HG03025 (cell line): ENCODE results near the gene DGUOK.
"Not testable (repeated sequence)": the region's sequence is repeated elsewhere in the genome, so short reads cannot be mapped to it uniquely, and the experiment has no call there.

ENCODE experiments used
- ATAC-seq: cut with Tn5 transposase; IDR thresholded peaks from one replicate; pipeline ENCODE4 v1.9.1; 2021; ENCODE audit warnings: mild to moderate bottlenecking, moderate library complexity; ENCODE audit not compliant: unreplicated experiment, low FRiP score

DGUOK gene

DNA sequence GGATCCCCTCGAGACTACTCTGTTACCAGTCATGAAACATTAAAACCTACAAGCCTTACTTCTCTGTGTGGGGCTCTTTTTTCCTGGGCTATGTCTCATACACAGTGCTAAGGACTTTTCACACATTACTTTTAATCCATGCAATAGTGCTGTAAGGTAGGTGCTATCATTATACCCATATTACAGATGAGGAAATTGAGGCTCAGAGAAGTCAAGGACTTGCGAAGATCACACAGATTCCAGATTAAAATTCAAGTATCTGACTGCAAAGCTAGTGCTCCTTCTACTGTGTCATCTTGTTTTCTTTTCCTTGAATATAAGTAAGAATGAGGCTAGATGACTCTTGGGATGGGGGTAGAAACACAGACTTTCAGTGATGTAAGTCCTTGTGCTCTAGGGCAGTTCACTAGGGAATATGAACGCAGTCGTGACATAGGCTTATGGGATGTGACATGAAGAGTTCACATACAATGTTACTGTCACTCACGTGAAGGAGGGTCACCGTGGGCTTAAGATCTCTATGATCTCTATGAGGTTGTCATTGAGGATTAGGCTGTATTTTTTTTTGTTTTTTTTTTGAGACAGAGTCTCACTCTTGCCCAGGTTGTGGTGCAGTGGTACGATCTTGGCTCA is 7.0 kb upstream of the DGUOK start:
- no peak for ATAC-seq

DNA sequence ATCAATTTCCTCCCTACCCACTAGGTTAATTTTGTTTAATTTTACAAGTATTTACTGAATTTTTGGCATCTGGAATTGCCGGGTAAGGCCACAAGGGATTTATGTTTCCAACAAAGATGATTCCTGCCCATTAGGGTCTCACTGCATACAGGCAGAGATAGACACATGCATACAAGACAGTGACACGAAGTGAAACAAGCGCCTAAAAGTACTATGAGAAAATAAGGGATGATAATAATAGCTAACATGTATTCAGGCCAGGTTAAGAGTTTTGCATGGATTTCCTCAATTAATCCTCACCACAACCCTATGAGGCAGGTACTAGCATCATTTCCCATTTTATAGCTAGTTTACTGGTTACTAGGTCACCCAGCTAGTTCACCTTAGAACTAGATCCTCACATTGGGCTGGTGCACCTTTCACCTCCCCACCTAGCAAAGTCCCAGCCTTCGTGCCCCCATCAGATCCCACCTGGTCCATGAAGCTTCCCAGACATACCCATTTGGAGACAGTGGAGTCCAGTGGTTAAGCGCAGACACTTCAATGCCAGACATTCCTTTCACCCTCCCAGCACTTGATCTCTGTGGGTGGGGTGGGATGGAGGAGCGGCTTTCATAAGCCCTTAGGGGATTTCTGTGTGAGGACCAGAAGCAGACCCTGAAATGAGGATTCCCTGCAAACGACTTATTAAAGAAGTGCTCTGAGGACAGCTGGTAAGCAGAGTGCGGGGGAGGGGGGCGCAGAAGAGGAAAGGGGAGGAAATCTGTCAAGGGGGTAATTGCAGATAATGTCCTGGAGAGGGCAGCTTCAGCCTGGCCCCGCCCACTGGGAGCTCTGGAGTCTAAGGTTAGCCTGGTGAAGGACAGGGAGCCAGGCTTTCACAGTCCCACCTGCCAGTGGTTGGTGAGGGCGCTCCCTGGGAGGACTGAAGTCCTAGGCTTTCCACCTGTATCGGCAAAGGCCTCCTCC is 5.8 kb upstream of the DGUOK start:
- no peak for ATAC-seq

DNA sequence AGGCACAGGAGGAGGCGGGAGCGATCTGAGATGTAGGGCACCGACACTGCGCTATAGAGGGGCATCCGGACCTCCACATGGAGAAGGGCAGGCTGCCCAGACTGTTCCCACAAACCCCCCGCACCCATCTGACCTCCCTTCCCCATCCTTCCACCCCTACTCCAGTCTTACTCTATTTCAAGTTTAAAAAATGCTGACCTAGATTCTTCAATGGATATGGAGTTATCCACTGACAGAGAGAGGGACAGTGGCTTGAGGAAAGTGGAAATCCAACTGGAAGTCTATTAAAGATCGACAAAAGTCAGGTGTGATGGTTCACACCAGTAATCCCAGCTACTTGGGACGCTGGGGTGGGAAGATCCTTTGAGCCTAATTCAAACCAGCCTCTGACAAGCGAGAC is 5.1 kb upstream of the DGUOK start:
- no peak for ATAC-seq

DNA sequence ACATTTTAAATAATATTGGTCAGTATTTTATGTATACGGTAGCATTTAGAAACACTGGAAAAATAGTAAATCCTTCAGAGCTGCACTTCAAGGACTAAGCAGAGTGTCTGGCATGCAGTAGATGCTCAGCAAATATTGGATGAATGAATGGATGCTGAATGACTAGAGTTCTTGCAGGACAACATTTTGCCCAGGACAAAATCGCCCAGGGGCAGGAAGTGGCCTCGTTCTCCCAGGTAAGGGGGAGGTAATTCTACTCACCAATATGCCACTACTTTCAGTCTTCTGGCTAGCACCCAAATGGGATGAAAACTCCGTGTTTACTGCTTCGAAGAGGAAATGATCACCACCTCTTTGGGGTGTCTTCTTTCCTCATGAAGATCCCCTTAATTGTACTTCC is 4.0 kb upstream of the DGUOK start:
- no peak for ATAC-seq

DNA sequence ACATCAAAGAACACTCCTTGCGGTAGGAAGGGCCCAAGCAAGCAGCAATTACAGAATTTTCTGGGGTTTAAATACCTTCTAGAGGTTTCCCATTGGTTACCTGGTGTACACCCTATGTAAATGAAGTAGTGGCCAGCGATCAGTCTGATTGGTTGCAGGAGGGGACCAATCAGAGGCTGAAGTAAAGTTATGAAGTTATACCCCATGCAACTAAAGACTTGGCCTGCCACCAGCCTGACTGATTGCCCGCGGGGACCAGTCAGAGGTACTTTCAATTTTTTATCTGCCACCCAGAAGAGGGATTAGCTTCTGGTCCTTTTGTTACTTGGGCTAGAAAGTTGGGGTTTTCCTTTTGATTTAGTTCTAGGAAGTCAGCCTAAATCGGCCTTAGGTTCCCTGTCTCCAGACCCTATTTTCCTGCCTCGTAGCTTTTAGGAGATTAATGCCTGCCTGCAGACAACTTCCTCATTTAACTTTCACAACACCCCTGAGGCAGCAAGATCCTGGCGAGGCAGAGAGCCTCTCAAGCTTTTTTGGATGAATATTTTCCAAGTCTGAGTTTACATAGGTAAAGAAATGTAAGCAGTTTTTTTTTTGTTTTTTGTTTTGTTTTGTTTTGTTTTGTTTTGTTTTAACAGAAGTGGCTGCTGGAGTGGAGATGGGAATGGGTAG is 1.5 kb upstream of the DGUOK start:
- ATAC-seq = no peak

DNA sequence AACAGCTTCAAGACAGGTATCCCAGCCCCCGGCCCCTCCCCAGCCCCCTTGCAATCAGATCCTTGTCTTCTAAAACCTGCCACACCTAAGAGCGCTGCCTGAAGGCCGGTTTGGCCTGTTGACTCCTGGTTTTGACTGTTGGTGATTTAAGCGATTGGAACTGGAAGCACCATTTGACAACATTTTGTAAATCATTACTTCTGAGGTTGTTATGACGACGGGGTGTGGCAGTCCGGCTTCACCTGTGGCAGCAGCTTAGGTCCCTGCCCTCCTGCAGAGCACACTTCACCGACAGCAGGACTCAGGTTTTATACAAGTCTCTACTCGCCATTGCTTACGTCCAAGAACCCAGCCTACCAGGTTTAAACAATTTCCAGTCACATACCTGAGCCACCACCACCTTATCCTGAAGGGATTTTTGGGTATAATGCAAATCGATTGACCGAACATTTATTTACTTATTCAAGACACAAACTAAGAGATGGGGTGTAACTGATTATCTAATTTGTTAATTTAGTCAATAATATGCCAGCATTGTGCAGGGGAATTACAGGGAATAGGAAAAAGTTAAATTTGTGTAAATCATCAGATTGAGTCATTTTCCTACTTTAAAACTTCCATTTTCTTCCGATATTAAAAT is 707 bp upstream of the DGUOK start:
- no peak for ATAC-seq

- no peak for ATAC-seq
These were observed 664 bp downstream of the DGUOK start for GRCh38 chr2:73927344-73927743.

- no peak for ATAC-seq
These were observed 2.3 kb downstream of the DGUOK start for GRCh38 chr2:73928963-73929347.

GRCh38 chr2:73930386-73930785 is 3.7 kb downstream of the DGUOK start:
- no peak for ATAC-seq

GRCh38 chr2:73931531-73932500 is 5.1 kb downstream of the DGUOK start:
- ATAC-seq = no peak

DNA sequence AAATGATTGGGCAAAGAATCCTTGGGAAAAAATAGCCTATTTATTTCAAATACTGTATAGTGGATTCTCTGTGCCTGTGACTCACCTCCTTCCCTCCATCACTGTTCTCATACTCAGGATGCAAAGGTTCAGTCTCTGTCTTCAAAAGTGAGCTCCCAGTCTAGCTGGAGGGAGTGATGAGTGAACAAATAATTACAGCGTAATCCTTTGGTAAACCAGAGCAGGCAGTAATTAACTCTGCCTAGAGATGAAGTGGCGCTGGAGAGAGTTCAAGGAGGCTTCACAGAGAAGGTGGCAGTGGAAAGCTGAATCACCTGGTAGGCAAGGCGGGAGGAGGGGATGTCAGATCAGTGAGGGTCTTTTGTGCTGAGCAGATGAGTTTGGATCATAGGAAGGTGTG is 6.5 kb downstream of the DGUOK start:
- no peak for ATAC-seq

DNA sequence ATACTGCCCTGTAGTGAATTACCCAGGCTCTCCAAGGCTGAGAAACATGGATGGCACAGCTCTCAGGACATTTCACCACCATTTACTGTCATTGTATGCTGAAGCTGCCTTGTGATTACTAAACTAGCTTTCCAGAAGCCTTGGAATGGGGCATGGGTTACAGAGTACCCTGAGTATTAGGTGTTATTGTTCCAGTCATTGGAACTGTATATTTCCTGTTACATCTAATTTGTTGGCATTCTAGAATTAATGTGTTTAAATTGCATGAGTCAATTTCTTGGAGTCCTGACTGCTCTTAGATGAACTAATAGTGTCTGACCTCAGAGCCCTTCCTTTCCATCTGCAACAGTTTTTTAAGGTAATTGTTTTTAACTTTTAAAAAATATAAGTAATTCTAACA is 9.0 kb downstream of the DGUOK start:
- ATAC-seq = no peak

DNA sequence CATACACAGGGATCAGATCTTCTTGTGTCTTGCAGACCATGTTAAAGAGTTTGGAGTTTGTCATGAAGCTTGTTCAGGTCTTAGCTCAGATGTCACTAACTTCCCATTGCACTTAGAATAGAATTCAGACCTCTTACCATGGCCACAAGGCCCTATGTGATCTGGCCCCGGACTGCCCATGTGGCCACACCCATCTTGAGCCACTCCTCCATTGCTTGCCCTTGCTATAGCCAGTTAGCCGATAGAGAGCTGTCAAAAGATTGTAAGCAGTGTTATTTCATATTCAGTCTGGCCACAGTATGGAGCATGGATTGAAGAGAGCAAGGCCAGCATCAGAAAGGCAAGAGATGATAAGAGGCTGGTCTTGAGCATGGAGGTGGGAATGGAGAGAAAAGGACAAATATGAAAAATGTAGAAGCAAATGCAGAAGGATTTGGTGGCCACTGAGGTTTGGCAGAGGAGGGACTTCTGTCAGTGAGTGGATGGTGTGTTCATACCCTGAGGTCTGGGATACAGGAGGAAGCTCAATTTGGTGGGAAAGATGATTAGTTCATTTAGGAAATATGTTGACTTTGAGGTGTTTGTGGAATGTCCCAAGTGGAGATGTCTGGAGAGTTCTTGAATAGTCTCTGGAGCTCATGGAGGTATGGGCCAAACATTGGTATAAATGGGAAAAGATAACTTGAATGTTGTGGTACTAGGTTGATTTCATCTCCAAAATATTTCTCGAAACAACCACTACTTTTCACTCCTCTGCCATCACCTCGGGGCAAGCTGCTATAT is 10.6 kb downstream of the DGUOK start:
- ATAC-seq = no peak

- no peak for ATAC-seq
These were observed 11.2 kb downstream of the DGUOK start for GRCh38 chr2:73937899-73938298.

DNA sequence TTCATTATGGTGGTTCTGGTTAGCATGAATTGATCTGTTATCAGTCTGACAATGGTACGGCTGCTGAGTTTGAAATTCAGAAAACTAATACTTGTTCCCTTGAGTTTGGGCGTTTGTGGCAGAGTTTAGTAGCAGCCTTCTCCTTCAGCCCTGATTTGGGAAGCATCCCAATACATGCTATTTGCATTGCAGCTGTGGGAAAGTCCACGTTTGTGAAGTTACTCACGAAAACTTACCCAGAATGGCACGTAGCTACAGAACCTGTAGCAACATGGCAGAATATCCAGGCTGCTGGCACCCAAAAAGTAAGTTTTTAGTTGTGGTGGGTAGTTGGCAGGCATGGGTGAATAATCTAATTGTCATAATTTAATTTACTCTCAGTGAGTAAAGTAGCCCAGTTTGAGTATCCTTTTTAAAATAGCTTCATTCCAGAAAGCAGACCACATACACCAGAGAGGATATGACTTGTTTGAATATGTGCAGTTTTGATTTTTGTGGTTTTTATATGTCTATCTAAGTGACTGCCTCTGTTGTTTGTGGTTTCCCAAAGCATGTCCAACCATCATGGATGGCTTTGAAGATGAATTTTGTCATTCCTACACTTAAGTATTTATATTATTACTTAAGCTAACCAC is 12.2 kb downstream of the DGUOK start:
- no peak for ATAC-seq

- no peak for ATAC-seq
These were observed 12.7 kb downstream of the DGUOK start for GRCh38 chr2:73939419-73939818.

- not testable (repeated sequence) for ATAC-seq
These were observed 13.4 kb downstream of the DGUOK start for GRCh38 chr2:73940066-73940465.

DNA sequence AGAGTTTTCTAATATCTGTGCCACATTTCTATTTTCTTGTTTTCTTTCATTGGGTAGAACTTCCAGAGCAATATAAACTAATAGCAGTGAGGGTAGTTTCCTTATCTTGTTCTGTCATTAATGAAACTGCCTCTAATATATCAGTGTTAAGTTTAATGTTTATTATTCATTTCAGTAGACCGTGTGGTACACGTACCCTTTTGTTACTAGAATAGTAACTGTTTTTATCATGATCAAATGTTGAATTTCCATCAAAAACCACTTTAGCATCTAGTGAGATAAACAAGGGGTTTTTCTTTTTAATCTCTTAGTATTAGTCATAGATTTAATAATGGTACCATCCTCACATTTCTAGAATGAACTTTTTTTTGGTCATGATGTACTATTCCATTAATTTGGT is 16.0 kb downstream of the DGUOK start:
- no peak for ATAC-seq

DNA sequence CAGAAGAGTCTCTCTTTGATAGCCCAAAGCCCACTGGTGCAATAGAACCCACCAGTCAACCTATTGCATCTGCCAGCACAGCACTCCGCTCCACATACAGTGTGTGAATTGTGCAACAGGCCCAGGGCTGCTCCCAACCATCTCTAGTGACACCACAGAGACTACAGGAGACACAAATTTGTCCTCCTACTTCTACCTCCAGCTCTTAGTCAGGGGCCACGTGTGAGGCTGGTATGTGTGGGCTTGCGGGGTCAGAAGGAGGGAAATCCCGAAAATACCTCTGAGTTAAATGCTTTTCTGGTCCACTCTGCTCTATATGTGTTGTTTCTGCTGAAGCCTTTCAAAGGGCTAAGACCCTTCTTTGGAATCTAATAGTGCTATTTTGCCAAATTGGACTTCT is 18.0 kb downstream of the DGUOK start:
- ATAC-seq = no peak
